Measurements from ENCODE around the gene SHROOM2. TPM values are rescaled to one million over a fixed set of nuclear protein-coding genes. Genes with fewer than 3 reads are reported as not detected.
A peak's percentile ranks its signal among the peaks of the same experiment; 100 is the strongest.

The SHROOM2 gene
- total and polyA plus RNA-seq, 10 donors = 0.21 to 3.7 (median 1.6) TPM

- DNase-seq = no peak
- TF ChIP-seq POLR2A (IDR thresholded peaks at IDR 0.05) (no peak), POLR2AphosphoS5 (IDR thresholded peaks at IDR 0.05) (no peak)
These were observed 119.5 kb downstream of the SHROOM2 start for GRCh38 chrX:9905721-9906120.

GRCh38 chrX:9906919-9907318 is 120.7 kb downstream of the SHROOM2 start:
- Histone ChIP-seq H3K27me3 (replicated peaks in 1 of 7) (peaks cover 0 to 4% (median 0%) of the 10 kb centered on the region in 7 donors), H3K27ac (no peak overlapping the region), H3K4me3 (no peak overlapping the region), H3K4me1 (no peaks in the 10 kb centered on the region), H3K36me3 (no peaks in the 10 kb centered on the region), H3K9me3 (no peaks in the 10 kb centered on the region)
- peak; percentile 66 for DNase-seq
- 80 to 89% (median 84%) methylated on average over 6 to 10 of the region's 10 CpGs for WGBS, 5 donors
- TF ChIP-seq POLR2AphosphoS5 (IDR thresholded peaks at IDR 0.05) (no peak), POLR2A (IDR thresholded peaks at IDR 0.05) (no peak), CTCF (IDR thresholded peaks at IDR 0.05 in 8 of 11, conservative IDR thresholded peaks at IDR 0.05 in 3 of 11) (no peak)
- intact Hi-C loops (cut with DNase I; ENCODE audit: low total_unique reads) = no loop called here

More at GRCh38 chrX:9905721-9906120, 119.5 kb downstream of the SHROOM2 start:
- peaks cover 0 to 4% (median 0%) of the 10 kb centered on the region in 7 donors for H3K27me3 ChIP-seq (replicated peaks in 1 of 7)
- no peaks in the 10 kb centered on the region for H3K9me3 ChIP-seq
- H3K36me3 ChIP-seq = no peaks in the 10 kb centered on the region
- 85 to 93% (median 90%) methylated on average over 4 to 5 of the region's 5 CpGs for WGBS, 5 donors
- no peak overlapping the region for H3K4me3 ChIP-seq
- H3K27ac ChIP-seq = no peak overlapping the region
- intact Hi-C loops (cut with DNase I; ENCODE audit: low total_unique reads) = no loop called here
- H3K4me1 ChIP-seq = no peaks in the 10 kb centered on the region

- Histone ChIP-seq H3K27ac (no peak overlapping the region), H3K27me3 (replicated peaks in 1 of 7) (peaks cover 0 to 4% (median 0%) of the 10 kb centered on the region in 7 donors), H3K4me1 (no peaks in the 10 kb centered on the region), H3K9me3 (no peaks in the 10 kb centered on the region), H3K36me3 (no peaks in the 10 kb centered on the region), H3K4me3 (no peak overlapping the region)
- no peak for DNase-seq
- WGBS, 5 donors = 70 to 80% (median 71%) methylated on average over 7 to 8 of the region's 8 CpGs
- intact Hi-C loops (cut with DNase I; ENCODE audit: low total_unique reads) = no loop called here
- no peak for TF ChIP-seq POLR2AphosphoS5 (IDR thresholded peaks at IDR 0.05)
- no peak for TF ChIP-seq CTCF (IDR thresholded peaks at IDR 0.05 in 8 of 11, conservative IDR thresholded peaks at IDR 0.05 in 3 of 11)
- TF ChIP-seq POLR2A (IDR thresholded peaks at IDR 0.05) = no peak
These were observed 121.6 kb downstream of the SHROOM2 start for GRCh38 chrX:9907645-9908387.

- peaks cover 0 to 4% (median 0%) of the 10 kb centered on the region in 7 donors for H3K27me3 ChIP-seq (replicated peaks in 1 of 7)
- no peak overlapping the region for H3K4me3 ChIP-seq
- H3K36me3 ChIP-seq = no peaks in the 10 kb centered on the region
- intact Hi-C loops (cut with DNase I; ENCODE audit: low total_unique reads) = no loop called here
- no peaks in the 10 kb centered on the region for H3K4me1 ChIP-seq
- DNase-seq = no peak
- no peaks in the 10 kb centered on the region for H3K9me3 ChIP-seq
- TF ChIP-seq CTCF (IDR thresholded peaks at IDR 0.05 in 8 of 11, conservative IDR thresholded peaks at IDR 0.05 in 3 of 11) = no peak
- no peak for TF ChIP-seq POLR2AphosphoS5 (IDR thresholded peaks at IDR 0.05)
- H3K27ac ChIP-seq = no peak overlapping the region
- 81 to 95% (median 87%) methylated on average over 6 of the region's 6 CpGs for WGBS, 5 donors
These were observed 123.0 kb downstream of the SHROOM2 start for GRCh38 chrX:9909254-9909653.
